NOMO-1 treated with dmso at 0.1 percent for 144 hours (cell line): ENCODE results near the gene CDC45.
"Not testable (repeated sequence)": the region's sequence is repeated elsewhere in the genome, so short reads cannot be mapped to it uniquely, and the experiment has no call there.

ENCODE experiments used
- DNase-seq: peaks from one replicate; lab custom pipeline; 2025; ENCODE audit not compliant: unreplicated experiment; lab: John Stamatoyannopoulos, UW

CDC45 gene

GRCh38 chr22:19479355-19480172 lies at the start of gene CDC45:
TSS of gene CDC45 (plus strand) at chr22:19479920. CDS start at chr22:19479969, 49 bp downstream.
- peak; percentile 100 for DNase-seq

DNA sequence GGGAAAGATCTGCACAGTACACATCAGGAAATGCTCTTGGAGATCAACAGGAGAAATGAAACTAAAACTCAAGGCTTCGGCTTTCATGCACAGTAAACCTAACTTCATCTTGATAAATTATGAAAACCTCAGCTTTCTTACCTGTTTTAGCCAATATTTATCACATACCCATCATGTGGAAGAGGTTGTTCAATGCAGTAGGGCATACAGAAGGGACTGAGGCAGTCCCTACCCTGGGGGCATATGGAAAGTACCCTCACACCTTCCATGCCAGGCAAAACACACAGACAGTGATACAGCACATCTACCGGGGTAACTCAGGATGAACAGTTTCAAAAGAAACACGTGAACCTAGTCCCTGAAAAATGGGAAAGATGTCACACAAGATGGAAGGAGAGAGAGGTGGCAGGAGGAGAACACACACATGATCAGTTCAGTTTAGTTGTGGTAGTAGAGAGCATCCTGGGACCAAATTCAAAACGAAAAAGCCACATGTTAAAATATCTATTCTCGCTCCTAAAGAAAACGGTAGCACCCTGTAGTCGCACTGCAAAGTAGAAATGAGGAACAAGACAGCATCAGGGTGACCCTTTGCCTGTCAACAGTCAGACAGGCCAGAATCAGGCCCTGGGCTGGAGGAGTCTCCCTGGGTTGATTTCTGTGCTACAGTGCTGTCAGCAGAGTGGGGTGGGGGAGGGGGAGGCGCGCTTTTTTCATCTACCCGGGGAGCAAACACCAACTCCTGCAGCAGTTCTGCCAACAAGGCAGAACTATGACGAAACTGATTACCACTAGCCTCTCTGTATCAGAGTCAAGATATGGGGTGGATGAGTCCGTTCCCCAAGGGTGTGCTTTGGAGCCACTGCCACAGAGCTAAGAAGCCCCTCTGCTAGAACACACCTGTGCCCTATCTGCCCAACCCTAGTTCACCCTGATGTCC lies 49.5 kb upstream of the CDC45 start:
- DNase-seq, result peak; percentile 56

DNA sequence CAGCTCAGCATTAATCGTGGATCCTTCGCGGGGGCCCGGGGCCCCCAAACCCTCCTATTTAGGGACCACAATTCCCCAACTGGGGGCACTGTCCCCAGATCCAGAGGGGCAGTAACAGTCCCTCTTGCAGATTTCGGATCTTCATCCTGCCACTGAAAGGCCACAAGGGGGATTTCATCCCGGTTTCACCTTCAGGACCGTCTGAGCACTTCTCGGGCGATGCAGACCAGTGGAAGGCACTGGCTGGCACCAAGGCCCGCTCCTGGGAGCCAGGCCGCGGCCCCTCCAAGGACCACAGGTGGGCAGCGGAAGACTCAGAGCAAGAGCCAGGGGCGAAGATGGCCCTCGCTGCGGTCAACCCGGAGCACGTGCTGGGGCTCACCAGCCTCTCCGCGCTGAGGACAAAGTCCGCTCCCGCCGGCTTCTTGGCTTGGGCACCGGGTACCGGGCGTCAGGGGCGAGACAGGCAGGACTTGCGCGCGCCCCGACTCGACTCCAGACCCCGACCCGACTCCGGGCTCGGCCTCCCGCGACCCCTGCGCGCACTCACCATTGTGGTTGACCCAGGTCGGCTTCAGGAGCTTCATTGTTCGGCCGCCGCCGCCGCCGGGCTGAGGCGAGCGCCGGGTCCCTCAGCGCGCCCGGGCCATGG lies 48.7 kb upstream of the CDC45 start:
- DNase-seq, result no peak

GRCh38 chr22:19431649-19432132 lies 48.0 kb upstream of the CDC45 start, which contains the start of gene HIRA:
TSS of gene HIRA (minus strand) at chr22:19431733. CDS start at chr22:19431476, 257 bp downstream.
- DNase-seq, result peak; percentile 39

DNA sequence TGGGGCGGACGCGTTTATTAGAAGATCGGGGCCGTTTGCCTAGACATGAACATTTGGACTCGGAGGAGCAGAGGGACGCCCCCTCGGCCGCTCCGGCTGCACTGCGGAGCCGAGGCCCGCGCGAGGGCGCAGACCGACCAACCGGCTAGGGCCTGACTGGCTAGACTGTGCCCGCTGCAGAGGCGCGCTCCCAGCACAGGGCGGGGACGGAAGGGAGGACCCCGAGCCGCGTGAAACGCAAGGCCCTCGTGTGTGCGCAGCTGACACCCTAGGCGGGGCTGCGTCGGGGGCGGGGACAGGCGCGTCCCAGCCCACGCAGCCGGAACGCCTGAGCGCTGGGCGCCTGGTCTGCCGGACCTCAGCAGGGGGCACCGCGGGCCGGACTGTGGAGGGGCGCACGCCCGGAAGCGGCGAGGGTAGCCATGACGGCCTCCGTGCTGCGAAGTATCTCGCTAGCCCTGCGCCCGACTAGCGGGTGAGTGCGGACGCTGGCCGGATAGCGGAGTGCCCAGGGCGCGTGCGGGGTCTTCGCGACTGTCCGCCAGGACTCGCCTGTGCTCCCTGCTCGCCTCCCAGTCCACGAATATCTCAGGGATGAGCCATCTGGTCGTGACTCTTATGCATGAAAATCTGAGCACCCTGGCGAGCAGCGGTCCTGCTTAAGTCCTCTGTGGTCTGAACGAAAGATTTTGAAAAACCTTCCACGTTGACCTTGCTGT lies 47.4 kb upstream of the CDC45 start, which contains the start of gene MRPL40:
Gene MRPL40 (plus strand): TSS at position 413 of the 719 bp plus-strand sequence. CDS start 10 bp downstream, at position 423.
- peak; percentile 93 for DNase-seq

DNA sequence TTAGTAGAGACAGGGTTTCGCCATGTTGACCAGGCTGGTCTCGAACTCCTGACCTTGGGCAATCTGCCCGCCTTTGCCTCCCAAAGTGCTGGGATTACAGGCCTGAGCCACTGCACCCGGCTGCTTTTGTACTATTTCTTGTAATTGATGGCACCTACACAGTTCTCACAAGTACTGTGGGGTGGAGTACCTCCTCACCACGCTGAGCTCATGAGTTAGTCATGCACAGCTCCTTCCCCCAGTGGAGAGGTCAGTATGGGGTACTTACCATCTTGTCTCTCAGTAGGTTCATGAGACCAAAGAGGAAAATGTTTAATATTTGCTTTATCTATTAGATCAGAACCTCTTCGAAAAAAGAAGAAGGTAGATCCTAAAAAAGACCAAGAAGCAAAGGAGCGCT lies 45.3 kb upstream of the CDC45 start:
- no peak for DNase-seq

- no peak for DNase-seq
Measured at GRCh38 chr22:19434829-19435580, 44.7 kb upstream of the CDC45 start.

DNA sequence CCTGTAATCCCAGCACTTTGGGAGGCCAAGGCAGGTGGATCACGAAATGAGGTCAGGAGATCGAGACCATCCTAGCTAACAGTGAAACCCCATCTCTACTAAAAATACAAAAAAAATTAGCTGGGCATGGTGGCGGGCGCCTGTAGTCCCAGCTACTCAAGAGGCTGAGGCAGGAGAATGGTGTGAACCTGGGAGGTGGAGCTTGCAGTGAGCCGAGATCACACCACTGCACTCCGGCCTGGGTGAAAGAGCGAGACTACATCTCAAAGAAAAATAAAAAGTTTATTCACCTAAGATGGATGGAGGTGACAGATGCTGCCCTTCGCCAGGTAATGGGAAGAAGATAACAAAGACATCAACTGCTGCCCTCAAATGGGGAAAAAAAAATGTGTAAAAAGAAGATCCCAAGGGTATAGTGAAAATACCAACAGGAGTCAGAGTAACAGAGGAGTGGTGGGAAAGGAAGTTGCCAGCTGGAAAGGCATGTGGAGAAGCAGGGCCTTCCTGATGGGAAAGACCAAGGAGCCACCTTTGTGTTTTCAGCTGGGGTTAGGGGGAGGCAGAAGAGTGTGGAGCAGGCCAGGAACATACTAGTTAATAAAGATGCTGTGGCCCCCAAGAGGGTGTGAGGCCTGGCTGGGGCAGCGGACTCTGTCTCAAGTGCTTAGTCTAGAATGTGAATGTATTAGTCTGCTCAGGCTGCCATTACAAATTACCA lies 43.1 kb upstream of the CDC45 start:
- DNase-seq, result not testable (repeated sequence)

DNA sequence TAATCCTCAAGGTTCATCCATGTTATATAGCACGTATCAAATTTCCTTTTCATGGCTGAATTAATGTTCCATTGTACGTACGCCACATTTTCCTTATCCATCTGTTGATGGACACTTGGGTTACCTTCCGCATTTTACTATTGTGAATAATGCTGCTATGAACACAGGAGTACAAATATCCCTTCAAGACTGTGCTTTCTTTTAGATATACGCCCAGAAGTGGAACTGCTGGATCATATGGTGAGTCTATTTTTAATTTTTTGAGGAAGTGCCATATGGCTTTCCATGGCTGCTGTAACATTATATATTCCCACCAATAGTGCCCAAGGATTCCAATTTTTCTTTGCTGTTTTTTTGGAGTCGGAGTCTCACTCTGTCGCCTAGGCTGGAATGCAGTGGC lies 41.4 kb upstream of the CDC45 start:
- no peak for DNase-seq

GRCh38 chr22:19440411-19441195 lies 39.1 kb upstream of the CDC45 start:
- no peak for DNase-seq

DNA sequence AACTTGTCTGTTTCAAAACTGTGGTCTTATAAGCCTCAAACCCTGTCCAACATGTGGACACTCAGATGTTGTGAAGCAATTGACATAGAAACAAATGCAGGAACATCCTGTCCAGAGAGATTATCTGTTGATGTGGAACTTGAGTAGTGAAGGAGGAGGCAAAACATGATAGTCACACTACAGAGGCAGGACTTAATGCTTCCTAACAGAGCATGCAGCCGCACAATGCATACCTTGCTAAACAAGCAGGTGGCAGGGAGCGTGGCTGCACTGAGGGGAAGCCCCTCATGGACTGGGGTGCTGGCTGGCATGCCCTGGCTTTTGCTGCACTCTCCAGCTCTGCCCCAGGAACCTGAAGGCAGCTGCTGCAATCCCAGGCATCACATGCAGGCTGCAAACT lies 37.6 kb upstream of the CDC45 start:
- DNase-seq, result no peak

GRCh38 chr22:19443544-19444211 lies 36.0 kb upstream of the CDC45 start:
- DNase-seq, result no peak

- DNase-seq, result not testable (repeated sequence)
Measured at GRCh38 chr22:19445279-19445982, 34.3 kb upstream of the CDC45 start.

- DNase-seq, result no peak
Measured at GRCh38 chr22:19446603-19447329, 33.0 kb upstream of the CDC45 start.

GRCh38 chr22:19447330-19448075 lies 32.2 kb upstream of the CDC45 start, which contains the start of gene C22orf39:
TSS of gene C22orf39 (minus strand) at chr22:19447711. CDS start at chr22:19447688, 23 bp downstream.
- DNase-seq, result peak; percentile 88
